Activated CD8-positive, alpha-beta T cell treated with anti-CD3 and anti-CD28 coated beads for 36 hours (primary cell): Measurements from ENCODE around the gene ABCB8. TPM values are rescaled to one million over a fixed set of nuclear protein-coding genes. Genes with fewer than 3 reads are reported as not detected.

Experiments
- ATAC-seq: fragments of 200-7000 bp; cut with Tn5 transposase; one replicate; pipeline ENCODE4 v1.10.0; 2021; ENCODE audit warnings: mild to moderate bottlenecking, moderate library complexity
- CTCF ChIA-PET: fragments of 350-600 bp; sonication (Branson Sonifier 250); formaldehyde crosslinking; loops from one replicate; lab custom pipeline; 2021; ENCODE audit warnings: antibody characterized with exemption; lab: Charles Lee
- POLR2A ChIA-PET: fragments of 350-600 bp; sonication (Branson Sonifier 250); formaldehyde crosslinking; loops from one replicate; lab custom pipeline; 2021; ENCODE audit warnings: antibody characterized with exemption; lab: Charles Lee
- DNase-seq: peaks from one replicate; pipeline ENCODE4 v3.0.0-alpha.2; 2020
- H3K27ac Mint-ChIP-seq: one replicate; pipeline ENCODE4 v1.8.0; 2021; ENCODE audit warnings: mild to moderate bottlenecking, mixed read lengths
- H3K27me3 Mint-ChIP-seq: one replicate; pipeline ENCODE4 v1.8.0; 2021; ENCODE audit warnings: mixed read lengths
- H3K36me3 Mint-ChIP-seq: one replicate; pipeline ENCODE4 v1.8.0; 2021; ENCODE audit warnings: low read depth, mixed read lengths
- H3K4me1 Mint-ChIP-seq: one replicate; pipeline ENCODE4 v1.8.0; 2021; ENCODE audit warnings: low read depth, mixed read lengths
- H3K4me3 Mint-ChIP-seq: one replicate; pipeline ENCODE4 v1.8.0; 2021; ENCODE audit warnings: mild to moderate bottlenecking, moderate library complexity, mixed read lengths
- H3K9me3 Mint-ChIP-seq: one replicate; pipeline ENCODE4 v1.8.0; 2021; ENCODE audit warnings: mixed read lengths
- CTCF ChIP-seq: fragments of 200-600 bp; IDR thresholded peaks from one replicate; pipeline ENCODE4 v1.8.0; 2022; ENCODE audit warnings: antibody characterized with exemption, mild to moderate bottlenecking
- intact Hi-C: fragments of 100-400 bp; cut with micrococcal nuclease; formaldehyde crosslinking; loops from one replicate; pipeline ENCODE4 v1.10.0; 2022
- total RNA-seq, 2 experiments: library from RNA; stranded (reverse); gene quantifications; one replicate each; pipeline ENCODE4 v1.2.3, GENCODE V29; 2021

Gene ABCB8
- total RNA-seq, 2 experiments from 2014 or later: 41.4 to 47.5 TPM

- ATAC-seq: no peak
- no peak for DNase-seq
- Mint-ChIP-seq H3K36me3 (no peaks in the 10 kb centered on the region), H3K27me3 (no peaks in the 10 kb centered on the region), H3K4me3 (no peak overlapping the region), H3K27ac (no peak overlapping the region), H3K9me3 (no peaks in the 10 kb centered on the region), H3K4me1 (peaks cover 37% of the 10 kb centered on the region)
- ChIA-PET CTCF (interaction anchor here (1.7 to 3.1 kb wide), 3 partner anchors 9 to 18 kb away, joined by 5 to 12 read pairs (median 6); no protein-coding TSS in a partner anchor), POLR2A (interaction anchor here (0.6 kb wide), 1 partner anchor 9 kb away, joined by 3 read pairs; no protein-coding TSS in a partner anchor)
- no peak for TF ChIP-seq CTCF
- intact Hi-C loops: no loop called here
Measured at GRCh38 chr7:150999497-151000230, 28.6 kb upstream of the ABCB8 start.

GRCh38 chr7:151000897-151001495, 27.3 kb upstream of the ABCB8 start:
- Mint-ChIP-seq H3K4me1 (peaks cover 31% of the 10 kb centered on the region), H3K27ac (no peak overlapping the region), H3K4me3 (no peak overlapping the region), H3K27me3 (no peaks in the 10 kb centered on the region), H3K9me3 (no peaks in the 10 kb centered on the region), H3K36me3 (no peaks in the 10 kb centered on the region)
- ATAC-seq: no peak
- POLR2A ChIA-PET: no interaction called here
- intact Hi-C loops: no loop called here
- TF ChIP-seq CTCF: no peak
- CTCF ChIA-PET: no interaction called here
- no peak for DNase-seq

- Mint-ChIP-seq H3K4me3 (no peak overlapping the region), H3K27me3 (no peaks in the 10 kb centered on the region), H3K27ac (no peak overlapping the region), H3K4me1 (peaks cover 29% of the 10 kb centered on the region), H3K9me3 (no peaks in the 10 kb centered on the region), H3K36me3 (no peaks in the 10 kb centered on the region)
- no peak for TF ChIP-seq CTCF
- no peak for ATAC-seq
- no peak for DNase-seq
- intact Hi-C loops: no loop called here
- CTCF ChIA-PET: interaction anchor here (1.4 kb wide), 1 partner anchor 15 kb away, joined by 5 read pairs; no protein-coding TSS in a partner anchor
- POLR2A ChIA-PET: no interaction called here
Measured at GRCh38 chr7:151001546-151001945, 26.7 kb upstream of the ABCB8 start.

GRCh38 chr7:151003572-151003971, 24.7 kb upstream of the ABCB8 start:
- ChIA-PET POLR2A (no interaction called here), CTCF (no interaction called here)
- DNase-seq: no peak
- H3K9me3 Mint-ChIP-seq: no peaks in the 10 kb centered on the region
- intact Hi-C loops: no loop called here
- no peak overlapping the region for H3K4me3 Mint-ChIP-seq
- H3K36me3 Mint-ChIP-seq: no peaks in the 10 kb centered on the region
- H3K4me1 Mint-ChIP-seq: peaks cover 24% of the 10 kb centered on the region
- TF ChIP-seq CTCF: no peak
- H3K27me3 Mint-ChIP-seq: no peaks in the 10 kb centered on the region
- no peak overlapping the region for H3K27ac Mint-ChIP-seq
- no peak for ATAC-seq

- Mint-ChIP-seq H3K27me3 (no peaks in the 10 kb centered on the region), H3K4me3 (no peak overlapping the region), H3K9me3 (no peaks in the 10 kb centered on the region), H3K27ac (no peak overlapping the region), H3K4me1 (peaks cover 25% of the 10 kb centered on the region), H3K36me3 (no peaks in the 10 kb centered on the region)
- no peak for DNase-seq
- CTCF ChIA-PET: interaction anchor here (1.0 to 2.6 kb wide), 4 partner anchors 11 to 97 kb away, joined by 3 to 11 read pairs (median 3); no protein-coding TSS in a partner anchor
- POLR2A ChIA-PET: interaction anchor here (1.9 kb wide), 1 partner anchor 11 kb away, joined by 5 read pairs; no protein-coding TSS in a partner anchor
- no peak for TF ChIP-seq CTCF
- intact Hi-C loops: no loop called here
- ATAC-seq: no peak
Measured at GRCh38 chr7:151005566-151005965, 22.7 kb upstream of the ABCB8 start.
